Activated effector memory CD4-positive, alpha-beta T cell treated with anti-CD3 and anti-CD28 coated beads, Interleukin-2, amount 50 U/mL, for 16 hours (primary cell): ENCODE results near the gene BCAS1.

Experiments
- DNase-seq: peaks from one replicate; pipeline ENCODE4 v3.0.0-alpha.2; 2020

Gene BCAS1

DNA sequence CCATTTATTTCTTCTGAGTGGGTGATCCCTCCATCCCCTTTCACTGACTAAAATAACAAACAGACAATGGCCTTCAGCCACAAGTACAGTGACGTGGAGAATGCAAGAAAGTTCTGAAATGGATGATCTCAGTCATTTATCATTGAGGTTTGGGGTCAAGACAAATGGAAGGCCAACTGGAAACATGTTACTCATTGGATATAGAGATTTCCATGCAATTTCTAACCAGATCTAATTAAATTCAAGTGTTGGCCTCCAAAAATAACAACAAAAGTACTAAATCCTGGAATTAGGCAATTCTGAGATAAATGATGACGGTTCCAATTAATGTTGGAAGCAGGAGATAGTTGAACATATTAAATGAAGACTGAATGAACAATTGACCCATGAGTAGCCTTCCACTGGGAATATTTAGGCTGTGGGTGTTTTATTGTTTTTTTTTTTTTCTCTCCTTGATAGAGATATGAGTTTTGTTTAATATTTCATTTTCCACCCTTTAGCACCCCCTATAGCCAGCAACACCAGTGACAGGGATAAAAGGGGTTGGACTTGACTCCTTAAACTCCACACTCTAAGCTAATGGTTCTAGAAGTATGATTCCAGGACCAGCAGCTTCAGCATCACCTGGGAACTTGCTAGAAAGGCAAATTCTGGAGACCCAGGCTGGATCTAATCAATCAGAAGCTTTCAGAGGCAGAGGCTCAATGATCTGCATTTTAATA is 112.8 kb downstream of the BCAS1 start:
- no peak for DNase-seq

DNA sequence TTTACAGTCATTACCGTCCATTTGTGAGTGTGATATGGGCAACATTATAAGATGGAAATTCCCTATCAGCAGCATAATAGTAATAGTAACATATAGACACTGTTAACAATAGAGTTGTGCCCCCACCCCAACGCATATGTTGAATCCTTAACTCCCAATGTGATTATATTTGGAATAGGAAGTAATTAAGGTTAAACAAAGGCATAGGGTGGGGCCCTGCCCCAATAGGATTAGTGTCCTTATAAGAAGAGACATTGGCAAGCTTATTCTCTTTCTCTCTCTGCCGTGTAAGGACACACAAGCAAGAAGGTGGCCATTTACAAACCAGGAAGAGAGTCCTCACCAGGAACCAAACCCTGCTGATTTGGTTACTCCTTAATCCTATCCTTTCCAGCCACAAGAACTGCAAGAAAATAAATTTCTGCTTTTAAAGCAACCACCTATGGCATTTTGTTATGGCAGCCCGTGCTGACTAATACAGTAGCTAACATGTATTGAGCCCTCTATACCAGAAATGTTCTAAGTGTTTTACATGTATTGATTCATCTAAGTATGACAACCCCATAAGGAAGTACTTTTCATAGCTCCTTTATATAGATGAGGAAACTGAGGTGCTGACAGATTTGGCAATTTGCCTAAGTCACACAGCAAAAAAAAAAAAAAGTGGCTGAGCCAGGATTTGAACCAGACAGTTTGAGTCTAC is 114.2 kb downstream of the BCAS1 start:
- no peak for DNase-seq

DNA sequence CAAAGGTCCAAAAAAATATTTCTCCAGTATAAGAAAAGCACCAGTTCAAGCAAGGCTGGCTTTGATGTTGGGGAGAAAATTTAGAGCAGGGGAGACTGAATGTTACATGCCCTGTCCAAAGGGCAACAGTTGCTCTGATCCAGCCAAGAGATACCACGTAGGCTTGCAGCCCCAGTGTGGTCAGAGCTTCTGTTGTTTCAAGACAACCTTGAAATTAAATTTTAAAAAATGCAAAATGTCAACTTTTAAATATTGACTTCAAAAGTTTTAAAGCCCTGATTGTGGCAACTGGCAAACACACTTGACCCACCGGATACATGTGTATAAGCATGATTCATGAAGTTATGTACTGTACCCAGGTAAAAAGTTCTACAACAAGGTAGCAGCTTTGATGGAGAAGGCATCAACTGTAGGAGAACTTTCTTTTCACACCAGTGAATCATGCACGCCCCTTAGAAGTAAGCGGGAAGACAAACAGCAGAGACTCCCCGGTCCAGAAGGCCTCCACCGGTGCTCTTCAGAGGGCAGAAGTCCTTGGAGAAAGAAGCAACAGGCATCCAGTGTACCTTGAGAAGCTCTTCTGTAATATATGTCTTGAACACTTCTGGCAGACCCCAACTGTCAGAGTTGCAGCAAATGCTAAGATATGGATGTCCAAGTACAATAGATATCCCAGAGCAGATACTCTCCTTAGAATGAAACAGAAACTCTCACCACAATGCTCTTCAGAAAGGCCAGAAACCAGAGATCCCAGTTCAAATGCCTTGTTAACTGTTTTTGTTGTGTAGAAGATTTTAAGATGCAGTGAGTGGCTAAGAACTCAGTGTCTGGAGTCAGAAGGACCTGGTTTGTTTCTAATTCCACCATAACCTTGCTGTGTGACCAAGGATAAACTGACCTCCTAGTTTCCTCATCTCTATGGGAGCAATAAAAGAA is 115.4 kb downstream of the BCAS1 start:
- no peak for DNase-seq

DNA sequence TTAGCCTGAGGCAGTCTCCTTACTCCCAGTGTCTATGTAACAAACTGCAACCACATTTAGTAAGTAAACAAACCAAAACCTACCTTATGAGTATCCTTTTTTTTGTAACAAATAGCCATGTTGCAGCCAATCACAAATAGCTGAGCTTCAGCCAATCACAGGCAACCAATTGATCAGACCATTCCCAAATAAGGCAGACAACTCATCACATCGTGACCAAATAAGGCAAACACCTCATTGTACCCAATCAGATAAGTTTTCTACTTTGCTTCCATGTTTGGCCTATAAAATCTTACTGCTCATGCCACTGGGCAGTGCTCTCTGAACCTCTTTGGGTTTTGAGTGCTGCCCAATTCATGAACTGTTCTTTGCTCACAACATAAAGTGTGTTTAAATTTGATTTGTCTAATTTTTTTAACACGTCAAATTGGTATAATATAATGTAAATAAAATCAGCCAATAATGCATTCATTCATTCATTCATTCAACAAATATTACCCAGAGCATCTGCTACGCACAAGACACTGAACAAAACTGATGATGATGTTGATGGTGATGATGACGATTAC is 117.8 kb downstream of the BCAS1 start:
- DNase-seq = no peak

DNA sequence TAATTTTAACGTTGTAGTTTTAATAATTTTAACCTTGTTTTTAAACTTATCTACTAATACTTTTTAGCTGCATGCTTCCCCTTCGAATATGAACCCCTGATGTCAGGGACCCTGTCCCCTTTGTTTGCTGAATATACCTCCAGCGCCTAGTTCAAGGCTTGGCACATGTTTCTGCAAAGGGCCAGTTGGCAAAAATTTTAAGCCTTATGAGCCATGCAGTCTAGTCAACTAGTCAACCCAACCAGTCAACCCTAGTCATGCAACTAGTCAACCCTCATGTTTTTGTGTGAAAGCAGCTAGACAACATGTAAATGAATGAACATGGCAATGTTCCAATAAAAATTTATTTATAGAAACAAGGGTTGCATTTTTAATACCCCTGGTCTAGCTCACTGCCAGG is 119.8 kb downstream of the BCAS1 start:
- DNase-seq = no peak

DNA sequence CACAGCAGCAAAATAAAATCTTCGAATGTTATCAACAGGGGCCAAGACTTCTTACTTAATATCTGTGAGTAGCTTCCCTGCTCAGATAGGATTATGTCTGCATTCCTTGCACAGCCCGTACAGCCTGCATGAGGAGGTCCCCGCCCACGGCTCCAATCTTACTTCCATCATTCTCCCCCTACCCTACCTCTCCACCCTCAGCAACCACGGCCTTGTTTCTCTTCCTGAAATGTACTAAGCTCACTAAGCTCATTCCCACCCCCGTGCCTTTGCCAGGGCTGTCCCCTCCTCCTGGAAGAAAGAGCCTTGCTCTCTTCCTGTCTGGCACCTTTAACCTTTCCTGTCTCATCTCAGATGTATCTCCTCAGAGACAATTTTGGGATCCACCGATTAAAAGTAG is 120.4 kb downstream of the BCAS1 start:
- no peak for DNase-seq

DNA sequence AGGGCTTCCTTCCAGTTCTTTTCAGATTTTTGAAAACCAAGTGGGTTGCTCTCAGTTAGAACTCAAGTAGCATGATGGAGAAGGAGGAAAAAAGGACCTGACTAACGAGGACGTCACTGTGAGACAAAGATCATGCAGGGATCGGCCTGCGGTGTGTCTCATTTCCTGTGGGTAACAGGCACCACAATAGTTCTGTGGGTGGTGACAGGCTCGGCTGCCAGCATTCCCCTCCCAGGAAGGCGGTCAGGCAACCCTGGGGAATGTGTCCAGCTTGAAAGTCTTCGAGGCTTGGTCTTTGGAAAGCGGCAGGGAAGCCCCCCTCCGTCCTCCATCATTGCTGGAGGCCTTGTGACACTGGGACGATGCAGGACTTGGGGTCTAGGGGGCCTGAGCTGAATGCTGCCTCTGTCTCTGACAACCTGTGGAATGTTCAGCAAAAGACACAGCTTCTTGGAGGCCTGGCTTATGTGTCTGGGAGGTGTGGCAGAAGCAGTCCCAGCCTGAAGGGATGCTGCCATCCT is 121.0 kb downstream of the BCAS1 start:
- peak; percentile 90 for DNase-seq

DNA sequence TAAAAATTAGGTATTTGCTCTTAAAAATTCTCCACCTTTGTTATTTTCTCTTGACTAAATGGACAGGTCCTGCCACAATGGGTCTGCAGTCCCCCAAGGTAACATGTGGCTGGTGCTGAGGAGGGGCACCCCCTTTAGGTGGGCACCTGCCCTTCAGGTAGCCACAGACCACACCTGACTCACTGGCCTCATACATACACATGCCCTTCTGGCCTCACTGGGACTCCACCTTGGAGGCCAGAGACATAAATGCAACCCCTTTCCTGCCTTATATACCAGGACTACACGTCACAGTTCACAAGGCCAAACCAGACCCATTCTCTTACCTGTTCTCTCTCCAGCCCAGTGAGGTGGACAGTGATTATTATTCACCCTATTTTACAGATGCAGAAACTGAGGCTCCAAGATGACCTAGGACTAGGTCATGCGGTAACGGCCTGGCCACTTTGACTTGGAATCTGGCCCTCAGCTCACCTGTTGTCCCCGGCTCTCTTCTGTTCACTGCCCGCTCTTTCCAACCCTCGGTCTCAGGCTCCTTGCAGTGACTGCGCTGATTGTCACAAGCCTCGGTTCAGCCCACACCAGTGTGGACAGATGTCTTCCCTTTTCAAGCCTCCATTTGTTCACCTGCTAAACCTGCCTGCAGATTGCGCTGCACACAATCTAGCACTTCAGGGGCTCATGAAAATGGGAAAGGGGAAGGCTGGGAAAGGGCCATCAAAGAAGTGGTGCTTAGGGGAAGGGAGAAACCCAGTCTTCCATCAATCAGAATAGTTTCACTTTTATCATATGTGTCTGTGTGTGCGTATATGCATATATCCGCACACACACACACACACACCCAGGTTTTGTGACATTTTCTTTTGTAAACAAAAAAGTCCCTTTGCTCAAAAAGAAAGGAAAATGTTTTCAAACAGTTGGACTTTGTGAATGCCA is 121.7 kb downstream of the BCAS1 start:
- no peak for DNase-seq

DNA sequence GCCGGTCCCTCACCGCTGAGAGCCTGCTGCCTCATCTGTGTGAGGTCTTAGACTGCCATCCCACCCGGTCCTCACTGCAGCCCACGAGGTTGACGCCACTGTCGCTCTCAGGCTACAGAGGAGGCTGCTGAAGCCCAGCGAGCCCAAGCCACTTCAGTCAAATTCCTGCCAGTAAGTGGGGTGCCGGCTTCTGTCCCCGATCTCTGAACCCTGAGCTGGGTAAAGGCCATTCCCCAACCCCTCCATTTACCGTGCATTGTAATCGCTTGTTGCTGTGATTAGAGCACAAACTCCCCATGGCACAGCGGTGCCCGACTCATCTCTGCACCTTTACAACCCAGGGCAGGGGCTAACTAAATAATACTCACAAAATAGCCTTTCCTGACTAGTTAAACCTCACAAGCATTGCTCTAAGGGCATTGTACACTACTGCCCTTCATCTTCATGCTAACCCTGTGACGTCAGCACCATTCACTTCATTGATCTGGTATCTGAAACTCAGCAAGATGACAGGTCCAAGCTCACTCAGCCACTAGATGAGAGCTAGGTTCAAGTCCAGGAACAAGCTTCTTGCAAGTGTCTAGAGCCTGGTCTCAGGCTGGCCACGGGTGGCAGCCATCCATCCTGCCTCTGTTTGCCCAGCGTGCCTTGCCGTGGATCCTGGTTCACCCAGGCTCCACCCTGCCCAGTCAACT is 122.7 kb downstream of the BCAS1 start:
- DNase-seq = no peak

DNA sequence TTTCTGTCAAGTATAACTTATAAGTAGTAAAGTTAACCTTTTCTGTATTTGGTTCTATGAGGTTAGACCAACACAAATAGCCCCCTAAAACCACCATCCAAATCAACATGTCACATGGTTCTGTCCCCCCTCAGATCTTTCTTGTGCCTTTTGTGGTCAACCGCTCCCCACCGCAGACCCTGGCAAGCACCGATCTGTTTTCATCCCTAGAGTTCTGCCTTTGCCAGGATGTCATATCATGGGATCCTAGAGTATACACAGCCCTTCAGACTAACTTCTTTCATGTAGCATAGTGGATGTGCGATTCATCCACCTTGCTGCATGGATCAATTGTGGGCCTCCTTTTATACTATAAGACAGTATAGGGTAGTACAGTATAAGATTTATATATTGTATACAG is 124.3 kb downstream of the BCAS1 start:
- DNase-seq = no peak

DNA sequence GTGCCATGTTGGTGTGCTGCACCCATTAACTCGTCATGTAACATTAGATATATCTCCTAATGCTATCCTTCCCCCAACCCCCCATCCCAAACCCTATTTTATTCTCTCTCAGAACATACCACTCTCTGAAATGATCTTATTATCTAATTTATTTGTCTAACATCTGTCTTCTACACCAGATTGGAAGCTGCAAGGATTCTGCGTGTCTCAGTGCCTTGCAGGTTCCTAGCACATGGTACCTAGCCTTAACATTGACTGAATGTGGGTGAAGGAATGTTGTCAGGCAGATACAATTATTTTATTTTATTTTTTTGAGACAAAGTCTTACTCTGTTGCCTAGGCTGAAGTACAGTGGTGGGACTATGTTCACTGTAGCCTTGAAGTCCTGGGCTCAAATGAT is 124.9 kb downstream of the BCAS1 start:
- no peak for DNase-seq

DNA sequence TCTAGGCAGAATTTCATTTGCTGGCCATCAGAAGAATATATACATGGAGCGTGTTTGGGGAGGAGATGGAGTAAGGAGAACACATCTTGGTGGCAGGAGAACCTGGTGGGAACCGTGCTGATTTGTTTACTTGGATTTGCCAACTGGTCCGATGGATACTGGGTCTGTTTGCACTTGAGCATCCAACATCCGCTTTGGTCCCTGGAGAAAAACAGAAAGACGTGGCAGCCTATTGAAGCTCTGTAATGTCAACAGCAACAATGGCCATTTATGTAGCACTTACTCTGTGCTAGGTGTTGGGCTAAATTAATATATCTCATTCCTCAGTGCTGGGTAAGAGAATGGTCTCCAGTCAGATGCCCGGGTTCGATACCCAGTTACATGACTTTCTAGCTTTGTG is 125.6 kb downstream of the BCAS1 start:
- DNase-seq = no peak

DNA sequence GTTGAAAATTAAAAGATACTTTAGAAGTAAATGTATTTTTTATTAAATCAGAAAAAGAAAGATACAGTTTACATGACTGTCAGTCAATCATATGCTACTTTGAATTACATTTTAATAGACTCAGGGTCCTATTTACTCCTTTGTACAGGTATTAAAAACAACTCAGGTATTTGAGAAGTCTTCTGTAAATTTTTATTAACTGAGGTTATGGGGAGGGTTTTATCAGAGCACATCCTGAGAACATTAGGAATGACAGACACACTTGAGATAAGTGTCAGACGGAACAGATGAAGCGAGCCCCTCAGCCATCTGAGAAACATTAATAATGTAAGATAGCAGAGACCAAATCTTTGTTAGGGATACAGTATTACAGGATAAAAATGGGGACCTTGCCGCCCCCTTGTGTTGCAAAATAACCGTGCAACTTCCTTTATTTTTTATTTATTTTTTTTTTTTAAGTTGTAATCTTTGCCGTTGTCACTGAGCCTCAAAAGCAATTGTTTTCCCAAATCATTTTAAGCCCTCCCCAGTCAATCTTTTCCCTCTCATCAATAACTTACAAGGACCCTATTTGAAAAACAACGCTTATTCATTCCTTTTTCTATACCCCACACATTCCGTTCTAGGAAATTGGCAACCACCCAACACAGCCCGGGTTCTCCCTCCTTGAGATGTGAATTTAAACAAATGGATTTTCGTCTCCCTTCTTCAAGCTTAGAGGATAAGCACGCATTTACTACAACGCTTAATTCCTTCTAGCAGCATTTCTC is 126.7 kb downstream of the BCAS1 start:
- DNase-seq = peak; percentile 67

DNA sequence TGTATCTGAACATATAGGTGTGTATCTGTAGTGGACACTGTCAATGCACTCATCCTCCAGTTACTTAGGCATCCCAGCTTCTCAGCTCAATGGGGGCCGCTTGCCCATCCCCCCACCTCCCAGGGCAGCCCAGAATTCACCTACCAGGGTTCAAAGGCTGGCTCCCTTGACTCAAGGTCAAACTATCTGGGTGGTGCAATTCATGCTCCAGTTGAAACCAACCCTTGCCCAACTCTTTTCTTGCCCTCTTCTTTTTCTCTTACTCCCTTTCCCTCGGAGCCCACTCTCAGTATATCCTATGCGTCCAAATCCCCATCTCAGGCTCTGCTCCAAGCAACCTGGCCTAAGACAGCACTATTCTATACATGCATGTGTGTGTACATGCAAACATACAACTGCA is 127.4 kb downstream of the BCAS1 start:
- DNase-seq = no peak

DNA sequence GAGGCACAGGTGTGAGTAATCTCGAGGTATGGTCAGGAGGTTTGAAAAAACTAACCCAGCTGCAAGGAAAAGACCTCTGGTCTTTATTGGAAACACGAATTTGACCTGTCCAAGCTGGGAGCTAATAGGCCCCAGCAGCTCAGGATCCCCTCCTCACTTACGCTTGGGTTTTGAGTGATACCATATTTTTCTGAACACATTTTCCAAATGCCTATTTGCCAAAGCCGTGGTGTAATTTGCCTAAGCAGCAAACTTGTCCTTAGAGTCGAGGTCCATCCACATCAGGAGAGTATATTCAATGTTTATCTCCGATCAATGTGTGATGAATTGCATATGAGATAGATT is 128.0 kb downstream of the BCAS1 start:
- DNase-seq = no peak

DNA sequence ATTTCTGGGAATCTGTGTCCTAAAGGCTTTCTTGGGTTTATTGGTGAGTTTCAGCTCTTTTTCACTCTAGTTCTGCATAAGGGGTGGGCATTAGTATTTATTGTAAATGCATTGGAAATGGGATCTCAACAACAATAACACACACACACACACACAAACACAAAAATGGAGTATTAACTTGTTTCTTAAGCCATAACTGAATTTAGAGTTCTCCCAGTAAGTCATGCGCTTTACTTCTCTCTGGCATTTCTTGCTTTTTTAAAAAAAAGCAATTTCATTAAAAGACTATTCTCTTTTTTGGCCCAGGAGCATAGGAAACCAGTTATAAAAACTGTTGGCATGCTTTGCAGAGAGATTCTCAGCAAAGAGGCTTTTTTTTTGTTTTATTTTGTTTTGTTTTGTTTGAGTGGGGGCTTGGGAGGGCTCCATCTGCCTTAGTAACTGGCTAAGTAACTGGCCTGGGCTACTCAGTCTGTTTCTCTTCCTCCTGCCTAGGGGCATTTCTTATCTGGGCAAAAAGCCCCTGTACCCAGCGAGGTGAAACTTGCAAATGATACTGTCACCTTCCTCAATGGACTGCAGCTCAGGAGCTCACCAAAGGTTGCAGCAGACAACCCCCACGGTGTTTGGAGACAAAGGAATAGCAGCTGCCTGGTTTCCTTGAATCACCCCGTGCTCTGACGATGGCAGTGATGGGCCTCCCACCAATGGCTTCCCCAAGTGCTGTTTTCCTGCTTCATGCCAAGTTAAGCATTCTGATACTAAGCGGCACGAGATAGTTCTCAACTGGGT is 128.5 kb downstream of the BCAS1 start:
- no peak for DNase-seq

DNA sequence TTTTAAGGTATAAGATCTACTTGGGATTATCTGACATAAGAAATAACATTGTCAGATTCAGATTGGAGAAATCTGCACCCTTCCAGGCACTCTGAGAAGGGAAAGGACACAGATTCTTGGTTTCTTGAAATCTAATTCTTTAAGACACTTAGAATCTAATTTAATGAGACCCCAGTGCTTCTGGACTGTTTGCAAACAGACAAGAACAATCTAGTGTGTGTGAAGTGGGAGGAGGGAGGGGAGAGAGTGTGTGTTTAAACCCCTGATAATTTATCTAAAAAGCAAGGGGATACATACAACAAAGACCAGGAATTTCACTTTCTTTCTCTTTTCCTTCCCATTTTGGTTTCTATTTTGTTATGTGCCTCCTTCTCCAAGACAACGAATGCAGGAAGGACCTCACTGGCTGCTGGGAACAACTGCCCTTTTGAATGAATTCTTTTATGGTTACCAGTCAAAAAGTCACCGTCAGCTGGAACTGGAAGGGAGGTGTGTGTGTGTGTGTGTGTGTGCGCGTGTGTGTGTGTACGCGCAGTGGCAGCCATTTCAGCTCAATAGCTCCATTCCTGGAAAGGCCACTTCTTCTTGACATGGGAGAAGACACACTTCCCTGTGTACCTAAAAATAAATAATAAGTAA is 129.4 kb downstream of the BCAS1 start:
- no peak for DNase-seq

DNA sequence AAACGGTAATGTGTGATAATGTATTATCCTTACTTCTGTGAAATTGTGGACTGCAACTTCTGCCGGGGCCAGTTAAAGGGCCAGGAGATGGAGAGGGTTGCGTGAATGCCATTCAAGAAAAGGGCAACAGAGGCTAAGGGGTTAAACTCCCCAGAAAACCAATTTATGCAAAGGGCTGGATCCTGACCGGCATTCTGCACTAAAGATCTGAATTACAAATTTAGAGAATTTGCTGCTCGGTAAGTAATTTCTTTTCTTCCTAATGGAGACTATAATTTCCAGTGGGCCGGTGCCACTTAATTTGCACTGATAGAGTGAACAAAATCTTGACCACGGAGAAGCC is 130.1 kb downstream of the BCAS1 start:
- DNase-seq = no peak
